ENCODE results near the gene LRRC53. TPM values are rescaled to one million over a fixed set of nuclear protein-coding genes. Genes with fewer than 3 reads are reported as not detected.

Gene LRRC53
- total RNA-seq, 2 experiments from 2014 or later = not detected

GRCh38 chr1:74481607-74482006 lies 30.8 kb downstream of the LRRC53 start:
- POLR2A ChIA-PET = no interaction called here
- Mint-ChIP-seq H3K4me3 (no peak overlapping the region), H3K4me1 (ENCODE audit: low read depth) (no peaks in the 10 kb centered on the region), H3K27me3 (no peaks in the 10 kb centered on the region), H3K36me3 (no peaks in the 10 kb centered on the region), H3K27ac (no peak overlapping the region), H3K9me3 (no peaks in the 10 kb centered on the region)
- DNase-seq = no peak
- CTCF ChIA-PET = no interaction called here
- intact Hi-C loops (cut with micrococcal nuclease) = no loop called here

GRCh38 chr1:74480068-74480467 lies 32.3 kb downstream of the LRRC53 start:
- Mint-ChIP-seq H3K27me3 (no peaks in the 10 kb centered on the region), H3K36me3 (no peaks in the 10 kb centered on the region), H3K27ac (no peak overlapping the region), H3K9me3 (no peaks in the 10 kb centered on the region), H3K4me1 (ENCODE audit: low read depth) (no peaks in the 10 kb centered on the region), H3K4me3 (no peak overlapping the region)
- CTCF ChIA-PET = no interaction called here
- intact Hi-C loops (cut with micrococcal nuclease) = no loop called here
- DNase-seq = no peak
- POLR2A ChIA-PET = no interaction called here

- no peak for DNase-seq
- Mint-ChIP-seq H3K4me1 (ENCODE audit: low read depth) (no peaks in the 10 kb centered on the region), H3K9me3 (no peaks in the 10 kb centered on the region), H3K27me3 (peaks cover 4% of the 10 kb centered on the region), H3K27ac (no peak overlapping the region), H3K36me3 (no peaks in the 10 kb centered on the region), H3K4me3 (no peak overlapping the region)
- POLR2A ChIA-PET = no interaction called here
- CTCF ChIA-PET = no interaction called here
- intact Hi-C loops (cut with micrococcal nuclease) = no loop called here
Observed at GRCh38 chr1:74478979-74479378, 33.4 kb downstream of the LRRC53 start.

GRCh38 chr1:74474585-74474984 lies 37.8 kb downstream of the LRRC53 start:
- ChIA-PET POLR2A (no interaction called here), CTCF (no interaction called here)
- no peaks in the 10 kb centered on the region for H3K4me1 Mint-ChIP-seq (ENCODE audit: low read depth)
- H3K4me3 Mint-ChIP-seq = no peak overlapping the region
- DNase-seq = no peak
- H3K9me3 Mint-ChIP-seq = no peaks in the 10 kb centered on the region
- peaks cover 6% of the 10 kb centered on the region for H3K27me3 Mint-ChIP-seq
- H3K36me3 Mint-ChIP-seq = no peaks in the 10 kb centered on the region
- no peak overlapping the region for H3K27ac Mint-ChIP-seq
- intact Hi-C loops (cut with micrococcal nuclease) = no loop called here

- POLR2A ChIA-PET = no interaction called here
- Mint-ChIP-seq H3K9me3 (no peaks in the 10 kb centered on the region), H3K27ac (no peak overlapping the region), H3K4me3 (no peak overlapping the region), H3K4me1 (ENCODE audit: low read depth) (no peaks in the 10 kb centered on the region), H3K36me3 (no peaks in the 10 kb centered on the region), H3K27me3 (peaks cover 6% of the 10 kb centered on the region)
- DNase-seq = no peak
- CTCF ChIA-PET = no interaction called here
- intact Hi-C loops (cut with micrococcal nuclease) = no loop called here
Observed at GRCh38 chr1:74471470-74471869, 40.9 kb downstream of the LRRC53 start.

GRCh38 chr1:74470936-74471335 lies 41.5 kb downstream of the LRRC53 start:
- H3K27me3 Mint-ChIP-seq = peaks cover 6% of the 10 kb centered on the region
- no peaks in the 10 kb centered on the region for H3K9me3 Mint-ChIP-seq
- intact Hi-C loops (cut with micrococcal nuclease) = no loop called here
- no peak for DNase-seq
- H3K4me1 Mint-ChIP-seq (ENCODE audit: low read depth) = no peaks in the 10 kb centered on the region
- H3K4me3 Mint-ChIP-seq = no peak overlapping the region
- no peak overlapping the region for H3K27ac Mint-ChIP-seq
- H3K36me3 Mint-ChIP-seq = no peaks in the 10 kb centered on the region
- ChIA-PET CTCF (no interaction called here), POLR2A (no interaction called here)

- H3K27ac Mint-ChIP-seq = no peak overlapping the region
- H3K4me1 Mint-ChIP-seq (ENCODE audit: low read depth) = no peaks in the 10 kb centered on the region
- peaks cover 6% of the 10 kb centered on the region for H3K27me3 Mint-ChIP-seq
- DNase-seq = no peak
- intact Hi-C loops (cut with micrococcal nuclease) = no loop called here
- H3K36me3 Mint-ChIP-seq = no peaks in the 10 kb centered on the region
- H3K4me3 Mint-ChIP-seq = no peak overlapping the region
- ChIA-PET CTCF (interaction anchor here (1.4 kb wide), 1 partner anchor 7 kb away, joined by 4 read pairs; no protein-coding TSS in a partner anchor), POLR2A (no interaction called here)
- no peaks in the 10 kb centered on the region for H3K9me3 Mint-ChIP-seq
Observed at GRCh38 chr1:74470251-74470650, 42.2 kb downstream of the LRRC53 start.

- ChIA-PET POLR2A (no interaction called here), CTCF (interaction anchor here (0.8 to 1.5 kb wide), 6 partner anchors 8 to 629 kb away, joined by 3 to 4 read pairs (median 4); no protein-coding TSS in a partner anchor)
- H3K9me3 Mint-ChIP-seq = no peaks in the 10 kb centered on the region
- peaks cover 3% of the 10 kb centered on the region for H3K27me3 Mint-ChIP-seq
- no peaks in the 10 kb centered on the region for H3K4me1 Mint-ChIP-seq (ENCODE audit: low read depth)
- intact Hi-C loops (cut with micrococcal nuclease) = loop anchor here (10.0 kb wide), 1 partner anchor 274 kb away; the partner anchor contains the start of genes FPGT and LRRIQ3
- DNase-seq = no peak
- no peak overlapping the region for H3K4me3 Mint-ChIP-seq
- H3K36me3 Mint-ChIP-seq = no peaks in the 10 kb centered on the region
- no peak overlapping the region for H3K27ac Mint-ChIP-seq
Observed at GRCh38 chr1:74468982-74469603, 43.3 kb downstream of the LRRC53 start.

GRCh38 chr1:74467786-74468377 lies 44.5 kb downstream of the LRRC53 start:
- no peak overlapping the region for H3K27ac Mint-ChIP-seq
- no peak for DNase-seq
- ChIA-PET POLR2A (no interaction called here), CTCF (interaction anchor here (1.4 to 1.5 kb wide), 2 partner anchors 8 to 15 kb away, joined by 3 to 4 read pairs; no protein-coding TSS in a partner anchor)
- no peaks in the 10 kb centered on the region for H3K4me1 Mint-ChIP-seq (ENCODE audit: low read depth)
- intact Hi-C loops (cut with micrococcal nuclease) = loop anchor here (10.0 kb wide), 1 partner anchor 273 kb away; the partner anchor contains the start of genes FPGT and LRRIQ3
- no peak overlapping the region for H3K4me3 Mint-ChIP-seq
- H3K27me3 Mint-ChIP-seq = peaks cover 1% of the 10 kb centered on the region
- H3K36me3 Mint-ChIP-seq = no peaks in the 10 kb centered on the region
- no peaks in the 10 kb centered on the region for H3K9me3 Mint-ChIP-seq

GRCh38 chr1:74465193-74465681 lies 47.2 kb downstream of the LRRC53 start:
- Mint-ChIP-seq H3K4me3 (no peak overlapping the region), H3K36me3 (no peaks in the 10 kb centered on the region), H3K4me1 (ENCODE audit: low read depth) (no peaks in the 10 kb centered on the region), H3K27ac (no peak overlapping the region), H3K27me3 (no peaks in the 10 kb centered on the region), H3K9me3 (no peaks in the 10 kb centered on the region)
- intact Hi-C loops (cut with micrococcal nuclease) = loop anchor here (10.0 kb wide), 1 partner anchor 270 kb away; the partner anchor contains the start of genes FPGT and LRRIQ3
- no peak for DNase-seq
- CTCF ChIA-PET = no interaction called here
- POLR2A ChIA-PET = no interaction called here

GRCh38 chr1:74464037-74464436 lies 48.4 kb downstream of the LRRC53 start:
- H3K9me3 Mint-ChIP-seq = no peaks in the 10 kb centered on the region
- no peaks in the 10 kb centered on the region for H3K36me3 Mint-ChIP-seq
- no peak overlapping the region for H3K27ac Mint-ChIP-seq
- POLR2A ChIA-PET = no interaction called here
- intact Hi-C loops (cut with micrococcal nuclease) = loop anchor here (10.0 kb wide), 1 partner anchor 269 kb away; the partner anchor contains the start of genes FPGT and LRRIQ3
- H3K27me3 Mint-ChIP-seq = peaks cover 2% of the 10 kb centered on the region
- CTCF ChIA-PET = no interaction called here
- H3K4me1 Mint-ChIP-seq (ENCODE audit: low read depth) = no peaks in the 10 kb centered on the region
- no peak overlapping the region for H3K4me3 Mint-ChIP-seq
- DNase-seq = no peak

GRCh38 chr1:74463333-74463988 lies 49.0 kb downstream of the LRRC53 start:
- intact Hi-C loops (cut with micrococcal nuclease) = loop anchor here (10.0 kb wide), 1 partner anchor 269 kb away; the partner anchor contains the start of genes FPGT and LRRIQ3
- CTCF ChIA-PET = no interaction called here
- no peak overlapping the region for H3K4me3 Mint-ChIP-seq

More at GRCh38 chr1:74463333-74463988, 49.0 kb downstream of the LRRC53 start:
- Mint-ChIP-seq H3K27ac (no peak overlapping the region), H3K4me1 (ENCODE audit: low read depth) (no peaks in the 10 kb centered on the region), H3K36me3 (no peaks in the 10 kb centered on the region), H3K27me3 (peaks cover 4% of the 10 kb centered on the region), H3K9me3 (no peaks in the 10 kb centered on the region)
- POLR2A ChIA-PET = no interaction called here
- DNase-seq = no peak

All from activated CD4-positive, alpha-beta memory T cell treated with anti-CD3 and anti-CD28 coated beads for 36 hours (primary cell).